Erythroblast (primary cell): ENCODE results near the gene SLC4A9.

Experiments
- GATA1 ChIP-seq: IDR thresholded peaks from 2 replicates; pipeline ENCODE4 v1.6.1; 2011; ENCODE audit warnings: low read depth, mild to moderate bottlenecking, control low read depth, low read length, moderate library complexity
- POLR2A ChIP-seq: IDR thresholded peaks from 2 replicates; pipeline ENCODE4 v1.6.1; 2011; ENCODE audit warnings: mild to moderate bottlenecking, low read length

GRCh38 chr5:140336388-140336787 lies 23.6 kb upstream of the SLC4A9 start:
- TF ChIP-seq POLR2A (no peak), GATA1 (no peak)
